HepG2 (cell line): Measurements from ENCODE around the gene KBTBD2.

ENCODE experiments used
- CBX2 ChIP-seq, 2 experiments: fragments of 200-600 bp in 1 of 2; sonication (generic); formaldehyde crosslinking in 1 of 2; IDR thresholded peaks; 2 replicates each; pipeline versions ENCODE4 v1.7.0 to v1.8.1; 2018 to 2022; ENCODE audit warnings: low read depth in 2 of 2, low read length in 1 of 2, mild to moderate bottlenecking in 1 of 2, missing genetic modification reagents in 1 of 2
- HCFC1 ChIP-seq: fragments of 150-350 bp; IDR thresholded peaks from 2 replicates; pipeline ENCODE4 v1.6.1; 2014; ENCODE audit warnings: low read depth, low read length
- HNF4A ChIP-seq: sonication (generic); formaldehyde crosslinking; IDR thresholded peaks from 2 replicates; pipeline ENCODE4 v1.4.0; 2020; ENCODE audit warnings: missing genetic modification reagents
- TP53 ChIP-seq: sonication (generic); formaldehyde crosslinking; conservative IDR thresholded peaks from 2 replicates; pipeline ENCODE4 v1.4.0; 2020; ENCODE audit warnings: missing genetic modification reagents
- ZNF282 ChIP-seq: fragments of 450-650 bp; IDR thresholded peaks from 2 replicates; pipeline ENCODE4 v1.6.1; 2018; ENCODE audit not compliant: partially characterized antibody
- ZNF510 ChIP-seq: sonication (generic); formaldehyde crosslinking; IDR thresholded peaks from 2 replicates; pipeline ENCODE4 v1.4.0; 2020; ENCODE audit warnings: low read depth, mild to moderate bottlenecking, missing genetic modification reagents
- ZSCAN20 ChIP-seq: sonication (generic); formaldehyde crosslinking; IDR thresholded peaks from 2 replicates; pipeline ENCODE4 v1.4.0; 2020; ENCODE audit warnings: missing genetic modification reagents, mild to moderate bottlenecking, borderline replicate concordance
- TF ChIP-seq, protein P1 (sequence below): sonication (generic); formaldehyde crosslinking; IDR thresholded peaks from 2 replicates; pipeline ENCODE4 v1.4.0; 2020; ENCODE audit warnings: mild to moderate bottlenecking, missing genetic modification reagents, borderline replicate concordance
- TF ChIP-seq, protein P2 (sequence below): sonication (generic); formaldehyde crosslinking; conservative IDR thresholded peaks from 2 replicates; pipeline ENCODE4 v1.4.0; 2020; ENCODE audit warnings: missing genetic modification reagents

DNA sequence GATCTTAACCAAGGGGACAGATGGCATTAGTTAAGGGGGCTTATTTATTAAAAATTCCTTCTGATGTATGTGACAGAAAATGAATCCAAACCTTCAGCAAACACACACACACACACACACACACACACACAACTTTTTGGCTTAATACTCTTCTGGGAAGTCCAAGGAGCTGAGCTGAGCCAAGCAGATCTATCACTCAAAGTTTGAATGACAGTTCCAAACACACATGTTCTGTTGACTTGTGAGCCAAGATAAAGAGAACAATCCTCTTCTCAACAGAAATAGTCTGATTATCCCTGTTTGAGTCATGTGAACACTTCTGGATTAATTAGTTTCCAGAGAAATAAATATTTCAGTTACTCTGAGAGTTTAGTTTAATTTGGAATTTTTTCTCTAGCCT, 31.5 kb downstream of the KBTBD2 start:
- TF ChIP-seq, protein P1, sequence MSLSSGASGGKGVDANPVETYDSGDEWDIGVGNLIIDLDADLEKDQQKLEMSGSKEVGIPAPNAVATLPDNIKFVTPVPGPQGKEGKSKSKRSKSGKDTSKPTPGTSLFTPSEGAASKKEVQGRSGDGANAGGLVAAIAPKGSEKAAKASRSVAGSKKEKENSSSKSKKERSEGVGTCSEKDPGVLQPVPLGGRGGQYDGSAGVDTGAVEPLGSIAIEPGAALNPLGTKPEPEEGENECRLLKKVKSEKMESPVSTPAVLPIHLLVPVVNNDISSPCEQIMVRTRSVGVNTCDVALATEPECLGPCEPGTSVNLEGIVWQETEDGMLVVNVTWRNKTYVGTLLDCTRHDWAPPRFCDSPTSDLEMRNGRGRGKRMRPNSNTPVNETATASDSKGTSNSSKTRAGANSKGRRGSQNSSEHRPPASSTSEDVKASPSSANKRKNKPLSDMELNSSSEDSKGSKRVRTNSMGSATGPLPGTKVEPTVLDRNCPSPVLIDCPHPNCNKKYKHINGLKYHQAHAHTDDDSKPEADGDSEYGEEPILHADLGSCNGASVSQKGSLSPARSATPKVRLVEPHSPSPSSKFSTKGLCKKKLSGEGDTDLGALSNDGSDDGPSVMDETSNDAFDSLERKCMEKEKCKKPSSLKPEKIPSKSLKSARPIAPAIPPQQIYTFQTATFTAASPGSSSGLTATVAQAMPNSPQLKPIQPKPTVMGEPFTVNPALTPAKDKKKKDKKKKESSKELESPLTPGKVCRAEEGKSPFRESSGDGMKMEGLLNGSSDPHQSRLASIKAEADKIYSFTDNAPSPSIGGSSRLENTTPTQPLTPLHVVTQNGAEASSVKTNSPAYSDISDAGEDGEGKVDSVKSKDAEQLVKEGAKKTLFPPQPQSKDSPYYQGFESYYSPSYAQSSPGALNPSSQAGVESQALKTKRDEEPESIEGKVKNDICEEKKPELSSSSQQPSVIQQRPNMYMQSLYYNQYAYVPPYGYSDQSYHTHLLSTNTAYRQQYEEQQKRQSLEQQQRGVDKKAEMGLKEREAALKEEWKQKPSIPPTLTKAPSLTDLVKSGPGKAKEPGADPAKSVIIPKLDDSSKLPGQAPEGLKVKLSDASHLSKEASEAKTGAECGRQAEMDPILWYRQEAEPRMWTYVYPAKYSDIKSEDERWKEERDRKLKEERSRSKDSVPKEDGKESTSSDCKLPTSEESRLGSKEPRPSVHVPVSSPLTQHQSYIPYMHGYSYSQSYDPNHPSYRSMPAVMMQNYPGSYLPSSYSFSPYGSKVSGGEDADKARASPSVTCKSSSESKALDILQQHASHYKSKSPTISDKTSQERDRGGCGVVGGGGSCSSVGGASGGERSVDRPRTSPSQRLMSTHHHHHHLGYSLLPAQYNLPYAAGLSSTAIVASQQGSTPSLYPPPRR (CRISPR knock-in tag): no peak
- TF ChIP-seq, protein P2, sequence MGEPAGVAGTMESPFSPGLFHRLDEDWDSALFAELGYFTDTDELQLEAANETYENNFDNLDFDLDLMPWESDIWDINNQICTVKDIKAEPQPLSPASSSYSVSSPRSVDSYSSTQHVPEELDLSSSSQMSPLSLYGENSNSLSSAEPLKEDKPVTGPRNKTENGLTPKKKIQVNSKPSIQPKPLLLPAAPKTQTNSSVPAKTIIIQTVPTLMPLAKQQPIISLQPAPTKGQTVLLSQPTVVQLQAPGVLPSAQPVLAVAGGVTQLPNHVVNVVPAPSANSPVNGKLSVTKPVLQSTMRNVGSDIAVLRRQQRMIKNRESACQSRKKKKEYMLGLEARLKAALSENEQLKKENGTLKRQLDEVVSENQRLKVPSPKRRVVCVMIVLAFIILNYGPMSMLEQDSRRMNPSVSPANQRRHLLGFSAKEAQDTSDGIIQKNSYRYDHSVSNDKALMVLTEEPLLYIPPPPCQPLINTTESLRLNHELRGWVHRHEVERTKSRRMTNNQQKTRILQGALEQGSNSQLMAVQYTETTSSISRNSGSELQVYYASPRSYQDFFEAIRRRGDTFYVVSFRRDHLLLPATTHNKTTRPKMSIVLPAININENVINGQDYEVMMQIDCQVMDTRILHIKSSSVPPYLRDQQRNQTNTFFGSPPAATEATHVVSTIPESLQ (CRISPR knock-in tag): no peak
- TF ChIP-seq HNF4A (CRISPR knock-in tag) (no peak), CBX2 (IDR thresholded peaks at IDR 0.05; ENCODE audit: low read depth, low read length) (no peak), CBX2 (CRISPR knock-in tag; IDR thresholded peaks at IDR 0.05; ENCODE audit: low read depth) (no peak), ZSCAN20 (CRISPR knock-in tag) (no peak), ZNF510 (CRISPR knock-in tag) (no peak), HCFC1 (no peak), TP53 (no peak), ZNF282 (no peak)
